DMS53 treated with DMSO at 0.1 percent for 48 hours (cell line): ENCODE measurements around the gene GPAT3.
"Not testable (repeated sequence)": the region's sequence is repeated elsewhere in the genome, so short reads cannot be mapped to it uniquely, and the experiment has no call there.

Experiments
- DNase-seq: peaks from one replicate; lab custom pipeline; 2025; ENCODE audit not compliant: unreplicated experiment; lab: John Stamatoyannopoulos, UW

The GPAT3 gene

GRCh38 chr4:83591730-83592129 is 55.8 kb downstream of the GPAT3 start:
- DNase-seq: no peak

DNA sequence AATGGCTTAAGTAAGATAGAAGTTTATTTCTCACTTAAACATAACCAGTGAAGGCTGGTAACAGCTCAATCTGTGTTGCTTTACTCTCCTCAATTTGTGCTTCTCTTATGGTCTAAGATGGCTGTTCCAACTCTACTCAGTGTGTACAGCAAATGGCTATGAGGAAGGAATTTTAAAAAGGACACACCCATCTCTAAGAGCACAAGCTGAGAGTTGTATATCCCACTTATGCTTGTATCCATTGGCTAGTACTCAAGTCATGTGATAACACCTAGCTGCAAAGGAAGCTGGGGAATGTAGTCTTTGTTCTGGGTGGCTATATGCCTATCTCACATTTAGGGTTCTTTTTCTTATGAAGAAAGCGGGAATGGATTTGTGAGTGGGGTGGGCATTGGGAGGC is 63.3 kb downstream of the GPAT3 start:
- no peak for DNase-seq

DNA sequence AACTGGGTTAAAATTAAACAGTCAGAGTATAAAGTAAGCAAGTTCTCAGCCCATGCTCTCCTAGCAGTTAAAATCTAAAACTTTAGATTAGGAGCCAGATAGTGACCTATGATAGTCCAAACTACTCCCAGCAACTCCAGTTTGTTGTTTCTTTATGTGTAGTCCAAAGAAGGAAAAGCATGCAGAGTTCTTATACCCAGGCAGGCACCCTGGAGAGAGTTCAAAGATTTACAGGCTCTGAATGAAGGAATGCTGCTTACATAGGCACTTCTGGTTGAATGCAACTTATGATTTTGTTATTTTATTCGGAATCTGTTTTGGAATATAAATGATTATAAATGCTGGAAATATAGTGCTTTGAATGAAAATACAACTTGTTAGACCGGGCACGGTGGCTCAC is 67.2 kb downstream of the GPAT3 start:
- DNase-seq: no peak

GRCh38 chr4:83604321-83604720 is 68.4 kb downstream of the GPAT3 start:
- DNase-seq: no peak

GRCh38 chr4:83605210-83605609 is 69.3 kb downstream of the GPAT3 start:
- DNase-seq: no peak

DNA sequence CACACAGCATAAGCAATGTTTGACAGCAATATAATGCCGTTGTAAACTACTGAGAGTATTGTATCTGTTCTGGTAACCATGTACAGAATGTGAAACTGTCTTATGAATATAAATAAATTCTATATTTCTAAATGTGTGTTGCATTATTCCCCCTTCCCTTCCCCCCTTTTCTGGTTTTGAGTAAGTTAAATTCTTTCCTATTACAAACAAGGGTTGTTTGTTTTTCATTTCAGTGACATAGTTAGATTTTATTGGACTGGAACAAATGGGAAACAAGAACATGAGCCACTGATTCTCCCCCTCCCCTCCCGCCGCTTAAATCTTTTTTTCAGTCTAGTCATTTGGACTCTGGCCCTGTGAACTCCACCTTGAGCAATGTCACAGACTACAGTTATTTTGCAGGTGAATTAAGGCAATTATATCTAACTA is 69.8 kb downstream of the GPAT3 start:
- DNase-seq: no peak

GRCh38 chr4:83606460-83606859 is 70.6 kb downstream of the GPAT3 start:
- DNase-seq: no peak

- DNase-seq: no peak
Measured at GRCh38 chr4:83606898-83607297, 71.0 kb downstream of the GPAT3 start.

- no peak for DNase-seq
Measured at GRCh38 chr4:83609365-83609764, 73.5 kb downstream of the GPAT3 start.

DNA sequence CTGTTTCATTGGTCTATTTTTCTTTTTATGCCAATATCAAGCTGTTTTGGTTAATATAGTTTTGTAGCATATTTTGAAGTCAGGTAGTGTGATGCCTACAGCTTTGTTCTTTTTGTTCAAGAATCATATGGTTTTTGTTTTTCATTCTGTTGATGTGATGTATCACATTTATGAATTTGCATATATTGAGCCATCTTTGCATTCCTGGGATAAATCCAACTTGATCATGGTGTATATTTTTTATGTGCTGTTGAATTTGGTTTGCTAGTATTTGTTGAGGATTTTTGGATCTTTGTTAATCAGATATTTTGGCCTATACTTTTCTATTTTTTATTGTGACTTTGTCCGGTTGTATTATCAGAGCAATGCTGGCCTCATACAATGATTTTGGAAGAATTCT is 74.8 kb downstream of the GPAT3 start:
- no peak for DNase-seq

GRCh38 chr4:83613023-83613422 is 77.1 kb downstream of the GPAT3 start:
- DNase-seq: no peak

- no peak for DNase-seq
Measured at GRCh38 chr4:83613994-83614393, 78.1 kb downstream of the GPAT3 start.

- DNase-seq: no peak
Measured at GRCh38 chr4:83616252-83616651, 80.3 kb downstream of the GPAT3 start.

- no peak for DNase-seq
Measured at GRCh38 chr4:83617371-83618035, 81.6 kb downstream of the GPAT3 start.

- peak; percentile 23 for DNase-seq
Measured at GRCh38 chr4:83618431-83618830, 82.5 kb downstream of the GPAT3 start.

DNA sequence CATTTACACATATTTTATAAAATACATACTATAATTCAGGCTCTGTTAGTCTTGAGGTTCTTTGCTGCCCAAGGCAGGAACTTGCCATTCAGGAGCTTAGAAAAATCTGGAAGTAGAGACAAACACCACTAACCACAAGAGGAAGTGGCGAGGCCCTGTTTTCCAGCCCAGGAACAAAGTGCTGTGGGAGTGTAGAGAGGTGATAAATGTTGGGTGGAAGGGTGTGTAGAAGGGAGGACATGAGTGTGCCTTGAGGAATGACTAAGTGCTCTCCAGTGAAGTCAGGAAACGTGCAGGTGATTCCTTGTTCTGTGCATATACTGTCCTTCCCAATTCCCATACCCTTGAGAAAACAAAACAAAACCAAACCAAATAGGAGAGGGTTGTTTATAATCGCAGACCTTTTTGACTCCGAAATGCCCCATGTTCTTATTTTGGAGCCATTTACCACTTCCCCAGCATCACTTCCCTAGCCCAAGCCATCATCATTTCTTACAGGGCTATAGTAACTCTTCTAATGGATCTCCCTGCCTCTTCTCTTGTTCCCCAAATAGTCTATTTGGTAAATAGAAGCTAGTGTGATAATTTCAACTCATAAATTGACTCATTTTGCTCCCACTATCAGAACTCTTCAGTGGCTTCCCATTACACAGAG is 83.2 kb downstream of the GPAT3 start:
- DNase-seq: no peak

DNA sequence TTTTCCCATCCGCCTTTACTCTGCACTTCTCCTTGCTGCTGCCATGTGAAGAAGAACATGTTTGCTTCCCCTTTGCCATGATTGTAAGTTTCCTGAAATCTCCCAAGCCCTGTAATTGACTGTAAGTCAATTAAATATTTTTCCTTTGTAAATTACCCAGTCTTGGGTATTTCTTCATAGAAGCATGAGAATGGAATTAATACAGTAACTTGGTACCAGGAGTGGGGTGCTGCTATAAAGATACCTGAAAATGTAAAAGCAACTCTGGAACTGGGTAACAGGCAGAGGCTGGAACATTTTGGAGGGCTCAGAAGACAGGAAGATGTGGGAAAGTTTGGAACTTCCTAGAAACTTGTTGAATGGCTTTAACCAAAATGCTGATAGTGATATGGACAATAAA is 86.2 kb downstream of the GPAT3 start:
- DNase-seq: not testable (repeated sequence)

GRCh38 chr4:83625821-83626220 is 89.9 kb downstream of the GPAT3 start:
- no peak for DNase-seq

- DNase-seq: no peak
Measured at GRCh38 chr4:83626245-83626836, 90.4 kb downstream of the GPAT3 start.

DNA sequence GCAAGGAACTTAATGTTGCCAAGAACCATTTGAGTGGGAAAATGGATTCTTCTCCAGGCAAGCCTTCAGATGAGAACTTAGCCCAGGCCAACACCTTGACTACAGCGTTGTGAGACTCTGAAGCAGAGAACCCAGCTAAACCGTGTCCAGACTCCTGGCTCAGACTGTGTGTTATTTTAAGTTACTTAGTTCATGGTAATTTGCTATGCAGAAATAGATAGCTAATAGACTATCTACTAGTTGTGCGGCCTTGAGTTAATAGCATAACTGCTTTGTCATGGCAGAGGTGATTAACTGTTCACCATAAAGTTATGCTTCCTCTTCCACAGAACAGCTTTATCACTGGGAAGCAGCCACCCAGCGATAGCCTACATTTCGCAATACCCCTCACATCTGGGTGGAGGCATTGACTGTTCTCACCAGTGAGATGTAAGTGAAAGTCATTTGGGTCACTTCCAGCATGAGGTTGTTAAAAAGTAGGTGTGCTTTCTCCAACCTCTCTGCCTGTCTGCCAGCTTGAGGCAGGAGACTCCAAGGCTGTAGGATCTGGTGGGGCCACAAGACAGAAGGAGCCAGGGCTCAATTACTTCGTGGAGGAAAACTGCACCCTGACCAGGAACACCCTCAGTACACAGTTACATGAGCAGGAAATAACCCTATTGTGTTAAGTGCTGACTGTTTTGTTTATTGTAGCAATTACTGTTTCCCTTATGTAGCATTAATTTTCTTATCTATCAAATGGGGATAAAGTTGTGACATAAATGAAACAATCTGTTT is 94.2 kb downstream of the GPAT3 start:
- DNase-seq: no peak

DNA sequence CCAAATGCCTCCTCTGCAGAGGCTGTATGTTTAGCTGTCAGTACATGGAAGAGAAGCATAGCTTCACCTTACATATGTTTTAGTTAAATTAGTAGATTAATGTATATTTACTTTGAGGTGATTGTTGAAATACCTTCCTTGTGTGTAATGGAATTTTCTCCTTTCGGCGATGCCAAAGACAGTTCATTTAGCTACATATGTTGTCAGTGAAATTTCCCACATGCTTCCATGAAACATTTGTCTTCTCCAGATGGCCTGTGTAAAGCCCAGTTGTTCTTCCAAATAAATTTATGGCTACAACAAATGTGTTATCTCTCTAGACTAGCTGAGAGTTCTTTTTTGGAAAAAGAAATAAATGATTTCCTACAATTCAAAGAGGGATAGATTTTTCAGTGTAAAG is 95.2 kb downstream of the GPAT3 start:
- DNase-seq: no peak

- no peak for DNase-seq
Measured at GRCh38 chr4:83636930-83637329, 101.0 kb downstream of the GPAT3 start.
